ENCODE measurements around the gene SHC3.

DNA sequence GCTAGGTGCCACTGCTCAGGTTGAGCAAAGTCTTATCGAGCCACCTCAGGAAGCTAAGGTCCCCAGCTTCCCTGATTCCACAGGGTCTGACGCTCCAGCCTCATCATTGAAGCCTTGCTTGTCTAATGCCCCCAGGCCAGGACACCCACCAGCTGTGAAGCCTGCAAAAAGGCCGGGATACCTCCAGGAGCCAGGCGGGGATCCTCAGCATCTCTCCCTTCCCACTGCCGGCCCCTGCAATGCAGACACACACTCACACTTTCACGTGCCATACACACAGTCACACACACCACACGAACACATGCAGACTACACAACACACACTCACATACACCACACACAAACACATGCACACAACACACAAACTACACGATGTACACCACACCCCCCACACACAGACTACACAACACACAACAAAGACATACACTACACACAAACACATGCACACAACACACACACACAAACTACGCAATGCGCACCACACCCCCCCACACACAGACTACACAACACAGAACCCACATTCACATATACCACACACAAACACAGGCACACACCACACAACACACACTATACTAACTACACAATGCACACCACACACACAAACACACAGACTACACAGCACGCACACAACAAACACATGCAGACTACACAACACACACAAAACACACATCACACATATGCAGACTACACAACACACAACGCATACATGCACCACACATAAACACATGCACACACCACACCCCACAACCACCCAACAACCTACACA is 205.2 kb downstream of the SHC3 start:
- TF ChIP-seq EP300 (IDR thresholded peaks at IDR 0.05) (no peak), POLR2A (IDR thresholded peaks at IDR 0.05) (no peak), POLR2AphosphoS5 (IDR thresholded peaks at IDR 0.05) (no peak)
- TF ChIP-seq, protein P1, sequence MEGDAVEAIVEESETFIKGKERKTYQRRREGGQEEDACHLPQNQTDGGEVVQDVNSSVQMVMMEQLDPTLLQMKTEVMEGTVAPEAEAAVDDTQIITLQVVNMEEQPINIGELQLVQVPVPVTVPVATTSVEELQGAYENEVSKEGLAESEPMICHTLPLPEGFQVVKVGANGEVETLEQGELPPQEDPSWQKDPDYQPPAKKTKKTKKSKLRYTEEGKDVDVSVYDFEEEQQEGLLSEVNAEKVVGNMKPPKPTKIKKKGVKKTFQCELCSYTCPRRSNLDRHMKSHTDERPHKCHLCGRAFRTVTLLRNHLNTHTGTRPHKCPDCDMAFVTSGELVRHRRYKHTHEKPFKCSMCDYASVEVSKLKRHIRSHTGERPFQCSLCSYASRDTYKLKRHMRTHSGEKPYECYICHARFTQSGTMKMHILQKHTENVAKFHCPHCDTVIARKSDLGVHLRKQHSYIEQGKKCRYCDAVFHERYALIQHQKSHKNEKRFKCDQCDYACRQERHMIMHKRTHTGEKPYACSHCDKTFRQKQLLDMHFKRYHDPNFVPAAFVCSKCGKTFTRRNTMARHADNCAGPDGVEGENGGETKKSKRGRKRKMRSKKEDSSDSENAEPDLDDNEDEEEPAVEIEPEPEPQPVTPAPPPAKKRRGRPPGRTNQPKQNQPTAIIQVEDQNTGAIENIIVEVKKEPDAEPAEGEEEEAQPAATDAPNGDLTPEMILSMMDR (IDR thresholded peaks at IDR 0.05): no peak

All from stomach (tissue), 4 donors.